Retinal pigment epithelial cell (primary cell): ENCODE results near the gene ANO10.

Experiments used
- DNase-seq: peaks from one replicate; pipeline ENCODE4 v3.0.0-alpha.2; 2010; ENCODE audit warnings: low read depth
- H3K4me3 ChIP-seq: 2 replicates; pipeline ENCODE4 v1.5.1; 2011; ENCODE audit warnings: mild to moderate bottlenecking, low read length, control low read depth, moderate library complexity
- TF ChIP-seq, protein P1 (sequence below): conservative IDR thresholded peaks from 2 replicates; pipeline ENCODE4 v1.5.1; 2011; ENCODE audit warnings: low read depth, low read length, control low read depth, inconsistent platforms

ANO10 gene

DNA sequence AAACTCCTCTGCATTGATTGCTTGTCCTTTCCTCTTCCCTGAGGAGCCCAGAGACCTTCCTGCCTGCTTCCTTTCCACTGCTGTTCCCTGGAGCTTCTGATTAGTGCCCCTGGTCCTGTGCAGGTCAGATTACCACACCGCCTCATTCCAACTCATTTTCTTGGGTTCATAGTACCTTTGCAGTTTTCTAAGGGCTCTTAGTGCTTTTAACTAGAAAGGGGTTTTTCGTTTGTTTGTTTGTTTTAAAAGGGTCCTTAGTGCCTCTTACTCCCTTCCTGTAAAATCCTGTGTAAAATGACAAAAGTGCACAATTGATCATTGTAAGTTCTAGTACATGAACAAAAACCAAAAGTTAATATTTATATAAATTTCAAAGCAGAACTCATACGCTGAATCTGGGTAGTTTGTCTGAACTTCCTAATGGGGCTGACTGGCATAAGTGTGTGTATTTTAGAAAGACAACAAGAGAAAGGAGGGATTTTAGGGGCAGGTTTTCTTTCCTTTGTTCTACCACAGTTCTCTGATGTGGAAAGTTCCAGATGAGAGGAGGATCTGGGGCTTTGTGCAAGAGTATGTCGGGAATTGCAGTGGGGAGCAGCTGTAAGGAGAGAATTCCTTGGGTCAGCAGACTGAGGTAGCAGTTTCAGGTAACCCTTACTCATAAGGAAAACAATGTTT is 304.9 kb downstream of the ANO10 start:
- no peak overlapping the region for H3K4me3 ChIP-seq
- DNase-seq, result no peak
- TF ChIP-seq, protein P1, sequence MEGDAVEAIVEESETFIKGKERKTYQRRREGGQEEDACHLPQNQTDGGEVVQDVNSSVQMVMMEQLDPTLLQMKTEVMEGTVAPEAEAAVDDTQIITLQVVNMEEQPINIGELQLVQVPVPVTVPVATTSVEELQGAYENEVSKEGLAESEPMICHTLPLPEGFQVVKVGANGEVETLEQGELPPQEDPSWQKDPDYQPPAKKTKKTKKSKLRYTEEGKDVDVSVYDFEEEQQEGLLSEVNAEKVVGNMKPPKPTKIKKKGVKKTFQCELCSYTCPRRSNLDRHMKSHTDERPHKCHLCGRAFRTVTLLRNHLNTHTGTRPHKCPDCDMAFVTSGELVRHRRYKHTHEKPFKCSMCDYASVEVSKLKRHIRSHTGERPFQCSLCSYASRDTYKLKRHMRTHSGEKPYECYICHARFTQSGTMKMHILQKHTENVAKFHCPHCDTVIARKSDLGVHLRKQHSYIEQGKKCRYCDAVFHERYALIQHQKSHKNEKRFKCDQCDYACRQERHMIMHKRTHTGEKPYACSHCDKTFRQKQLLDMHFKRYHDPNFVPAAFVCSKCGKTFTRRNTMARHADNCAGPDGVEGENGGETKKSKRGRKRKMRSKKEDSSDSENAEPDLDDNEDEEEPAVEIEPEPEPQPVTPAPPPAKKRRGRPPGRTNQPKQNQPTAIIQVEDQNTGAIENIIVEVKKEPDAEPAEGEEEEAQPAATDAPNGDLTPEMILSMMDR, result no peak
